ENCODE results near the gene GSG1L.

- TF ChIP-seq ZNF707 (CRISPR knock-in tag; conservative IDR thresholded peaks at IDR 0.05) (no peak), MXI1 (IDR thresholded peaks at IDR 0.05; ENCODE audit: low read depth, low read length) (no peak), MTF1 (CRISPR knock-in tag; IDR thresholded peaks at IDR 0.05; ENCODE audit: borderline replicate concordance) (no peak), FOXK2 (conservative IDR thresholded peaks at IDR 0.05 in 1 of 2, IDR thresholded peaks at IDR 0.05 in 1 of 2; ENCODE audit: low read depth in 2 of 2) (no peak), ZNF165 (CRISPR knock-in tag; IDR thresholded peaks at IDR 0.05; ENCODE audit: borderline replicate concordance) (no peak), ARNT (IDR thresholded peaks at IDR 0.05) (no peak)
These were observed 247.0 kb downstream of the GSG1L start for GRCh38 chr16:27816561-27816960.

All from K562 (cell line).